ENCODE data around the gene MST1R. TPM values are rescaled to one million over a fixed set of nuclear protein-coding genes. Genes with fewer than 3 reads are reported as not detected.

The MST1R gene
- total RNA-seq, 4 donors from 2014 or later: 29.7 to 62.5 (median 48.8) TPM

- no peak overlapping the region for H3K4me3 ChIP-seq (ENCODE audit: low read depth, poor library complexity, severe bottlenecking)
- WGBS, 2 donors: 56 to 71% methylated on average over 2 of the region's 2 CpGs
- DNase-seq (ENCODE audit: low spot score in 2 of 2): no peak
- no peak for TF ChIP-seq POLR2A (IDR thresholded peaks at IDR 0.05)
- TF ChIP-seq CTCF (IDR thresholded peaks at IDR 0.05): no peak
- intact Hi-C loops (cut with DNase I; ENCODE audit: low total_unique reads): no loop called here
Measured at GRCh38 chr3:49877716-49878115, 26.0 kb downstream of the MST1R start.

GRCh38 chr3:49876567-49876966 is 27.1 kb downstream of the MST1R start:
- no peak overlapping the region for H3K4me3 ChIP-seq (ENCODE audit: low read depth, poor library complexity, severe bottlenecking)
- no peak for DNase-seq (ENCODE audit: low spot score in 2 of 2)
- 85 to 87% methylated on average over 5 of the region's 5 CpGs for WGBS, 2 donors
- TF ChIP-seq CTCF (IDR thresholded peaks at IDR 0.05): no peak
- no peak for TF ChIP-seq POLR2A (IDR thresholded peaks at IDR 0.05)
- intact Hi-C loops (cut with DNase I; ENCODE audit: low total_unique reads): no loop called here

GRCh38 chr3:49873623-49874022 is 30.1 kb downstream of the MST1R start:
- TF ChIP-seq CTCF (IDR thresholded peaks at IDR 0.05): no peak
- WGBS, 2 donors: 95% methylated on average over 7 of the region's 8 CpGs
- intact Hi-C loops (cut with DNase I; ENCODE audit: low total_unique reads): no loop called here
- DNase-seq (ENCODE audit: low spot score in 2 of 2): no peak
- no peak overlapping the region for H3K4me3 ChIP-seq (ENCODE audit: low read depth, poor library complexity, severe bottlenecking)

- DNase-seq (ENCODE audit: low spot score in 2 of 2): no peak
- TF ChIP-seq POLR2A (IDR thresholded peaks at IDR 0.05): no peak
- TF ChIP-seq CTCF (IDR thresholded peaks at IDR 0.05): no peak
- H3K4me3 ChIP-seq (ENCODE audit: low read depth, poor library complexity, severe bottlenecking): no peak overlapping the region
- WGBS, 2 donors: 49 to 58% methylated on average over 4 of the region's 4 CpGs
- intact Hi-C loops (cut with DNase I; ENCODE audit: low total_unique reads): no loop called here
Measured at GRCh38 chr3:49872801-49873281, 30.8 kb downstream of the MST1R start.

GRCh38 chr3:49871531-49872153 is 32.0 kb downstream of the MST1R start:
- TF ChIP-seq POLR2A (IDR thresholded peaks at IDR 0.05): no peak
- TF ChIP-seq CTCF (IDR thresholded peaks at IDR 0.05): no peak
- DNase-seq (ENCODE audit: low spot score in 2 of 2): no peak
- WGBS, 2 donors: 50 to 54% methylated on average over 9 to 10 of the region's 10 CpGs
- intact Hi-C loops (cut with DNase I; ENCODE audit: low total_unique reads): no loop called here
- no peak overlapping the region for H3K4me3 ChIP-seq (ENCODE audit: low read depth, poor library complexity, severe bottlenecking)

Measured in lower leg skin (tissue), 4 donors.